ENCODE results near the gene FGF14.

GRCh38 chr13:101858860-101859259, 543.0 kb downstream of the FGF14 start:
- TF ChIP-seq CTCF (conservative IDR thresholded peaks at IDR 0.05; ENCODE audit: low read length): no peak
- TF ChIP-seq EZH2phosphoT487 (IDR thresholded peaks at IDR 0.05; ENCODE audit: borderline replicate concordance, low read depth, low read length): no peak
